IPS-20b (cell line): ENCODE measurements around the gene VWDE.
"Not testable (repeated sequence)": the region's sequence is repeated elsewhere in the genome, so short reads cannot be mapped to it uniquely, and the experiment has no call there.

Experiments
- H3K27ac ChIP-seq: one replicate; pipeline ENCODE4 v1.5.1; 2013; ENCODE audit warnings: low read length
- H3K27me3 ChIP-seq: 2 replicates; pipeline ENCODE4 v1.6.1; 2013; ENCODE audit warnings: mild to moderate bottlenecking, low read length, inconsistent platforms; ENCODE audit not compliant: insufficient read depth
- H3K36me3 ChIP-seq: 2 replicates; pipeline ENCODE4 v1.6.1; 2013; ENCODE audit warnings: low read depth, mild to moderate bottlenecking, inconsistent platforms, low read length, moderate library complexity; ENCODE audit not compliant: insufficient read depth
- H3K4me1 ChIP-seq: 2 replicates; pipeline ENCODE4 v1.6.1; 2013; ENCODE audit warnings: mild to moderate bottlenecking, control low read depth, inconsistent platforms, low read length, moderate library complexity; ENCODE audit not compliant: insufficient read depth
- H3K4me3 ChIP-seq: 2 replicates; pipeline ENCODE4 v1.5.1; 2013; ENCODE audit warnings: mild to moderate bottlenecking, low read length, inconsistent platforms
- H3K9ac ChIP-seq: 2 replicates; pipeline ENCODE4 v1.6.1; 2013; ENCODE audit warnings: low read depth, mild to moderate bottlenecking, inconsistent platforms, low read length, moderate library complexity
- H3K9me3 ChIP-seq: 2 replicates; pipeline ENCODE4 v1.6.1; 2013; ENCODE audit warnings: mild to moderate bottlenecking, low read depth, low read length, inconsistent platforms; ENCODE audit not compliant: insufficient read depth

VWDE gene

DNA sequence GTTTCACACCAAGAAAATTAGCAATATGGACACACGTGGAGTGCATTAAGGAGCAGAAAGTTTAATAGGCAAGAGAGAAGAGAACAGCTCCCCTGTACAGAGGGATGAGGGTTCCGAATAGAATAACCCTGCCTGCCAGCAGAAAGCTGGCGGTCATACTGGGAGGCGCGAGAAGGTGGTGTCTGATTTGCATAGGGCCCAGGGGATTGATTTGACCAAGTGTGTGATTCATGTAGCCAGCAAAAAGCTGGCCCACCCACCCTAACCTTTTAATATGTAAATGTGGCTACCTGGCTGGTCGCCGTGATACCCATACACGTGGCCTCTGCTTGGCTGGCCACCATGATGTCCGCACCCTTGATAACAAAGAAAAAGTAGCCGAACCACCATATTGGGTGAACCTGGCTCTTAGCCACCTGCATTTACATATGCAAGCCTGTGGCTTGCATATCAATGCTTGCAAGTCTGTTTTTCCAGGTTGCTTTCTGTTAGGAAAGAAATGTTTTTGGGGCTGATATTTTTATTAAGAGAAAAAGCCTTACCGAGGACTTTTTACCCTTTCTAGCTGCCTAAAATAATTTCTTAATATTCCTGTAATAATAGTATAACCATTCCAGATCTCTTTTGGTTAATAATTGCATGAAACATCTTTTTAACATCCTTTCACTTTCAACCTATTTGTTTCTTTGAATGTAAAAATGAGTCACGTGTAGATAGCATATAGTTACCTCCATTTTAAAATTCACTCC lies 20.5 kb upstream of the VWDE start:
- H3K9me3 ChIP-seq, result peaks cover 15% of the 10 kb centered on the region; the same call in 1 of the 2 replicates
- peak overlapping the region; percentile 53 for H3K4me3 ChIP-seq
- peak overlapping the region; percentile 92 for H3K27ac ChIP-seq
- no peaks in the 10 kb centered on the region for H3K27me3 ChIP-seq
- H3K9ac ChIP-seq, result peak overlapping the region; percentile 85
- H3K4me1 ChIP-seq, result peaks cover 30% of the 10 kb centered on the region; the same call in 1 of the 2 replicates
- H3K36me3 ChIP-seq, result no peaks in the 10 kb centered on the region

DNA sequence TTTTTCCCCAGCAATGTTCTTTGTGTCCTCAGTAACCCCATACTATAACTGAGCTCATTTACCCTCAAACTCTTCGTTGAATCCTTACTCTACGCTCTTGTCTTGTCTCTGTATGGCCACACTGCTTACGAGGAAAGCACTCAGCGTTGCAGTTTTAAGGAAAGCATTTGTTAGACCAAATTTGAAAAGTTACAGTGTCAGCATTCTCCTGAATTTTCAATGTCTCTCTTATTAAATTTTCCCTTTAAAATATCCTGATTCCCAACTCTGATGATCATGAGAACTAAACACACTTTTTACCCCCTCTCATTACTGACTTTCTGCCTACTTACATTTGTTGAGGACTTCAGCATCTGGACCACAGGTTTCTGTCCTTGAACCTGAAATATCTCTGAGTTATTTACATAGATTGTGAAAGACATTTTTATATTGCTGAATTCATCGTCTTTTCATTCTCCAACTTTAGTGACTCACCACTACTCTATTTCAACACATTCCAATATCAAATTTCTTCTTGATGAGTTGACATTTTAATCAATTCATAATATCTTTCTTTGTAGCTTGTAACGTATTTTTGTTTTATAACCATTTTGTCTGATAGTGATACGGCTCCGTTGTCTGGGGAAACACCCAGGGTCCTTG lies 19.8 kb upstream of the VWDE start:
- no peaks in the 10 kb centered on the region for H3K36me3 ChIP-seq
- peak overlapping the region; percentile 85 for H3K9ac ChIP-seq
- peaks cover 15% of the 10 kb centered on the region; the same call in 1 of the 2 replicates for H3K9me3 ChIP-seq
- H3K27ac ChIP-seq, result peak overlapping the region; percentile 92
- peak overlapping the region; percentile 53 for H3K4me3 ChIP-seq
- H3K4me1 ChIP-seq, result peaks cover 30% of the 10 kb centered on the region; the same call in 1 of the 2 replicates
- no peaks in the 10 kb centered on the region for H3K27me3 ChIP-seq

DNA sequence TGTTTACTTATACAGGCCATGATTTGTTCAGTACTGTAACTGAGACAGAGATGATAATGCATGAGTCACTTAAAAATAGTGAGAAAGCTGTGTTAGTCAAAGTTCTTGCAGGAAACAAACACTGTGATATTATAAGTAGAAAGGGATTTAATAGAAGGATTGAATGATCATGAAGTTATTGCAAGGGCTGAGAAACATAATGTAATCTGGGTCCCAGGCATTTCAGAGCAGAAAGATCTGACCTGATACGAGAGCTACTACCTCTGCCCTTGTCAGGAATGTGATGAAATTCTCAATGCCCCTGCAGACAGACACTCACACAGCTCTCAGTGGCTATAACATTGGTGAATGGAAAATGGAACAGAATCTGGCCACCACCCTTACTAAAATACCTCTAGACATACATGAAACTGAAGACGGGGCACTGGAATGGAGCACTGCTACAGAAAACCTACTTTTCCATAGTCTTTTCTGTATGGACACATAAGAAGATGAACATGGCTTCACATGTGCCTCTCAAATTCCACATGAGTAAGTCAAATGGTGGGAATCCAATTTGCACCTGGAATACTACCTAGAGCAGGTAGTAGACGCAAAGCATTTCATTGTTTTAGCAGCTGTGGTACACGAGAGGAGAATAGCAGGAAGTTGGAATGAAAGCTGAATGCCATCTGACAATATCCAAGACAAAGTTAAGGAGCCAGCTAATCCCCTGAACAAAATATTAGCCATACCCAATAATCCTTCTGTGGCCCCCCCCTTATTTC lies 19.1 kb upstream of the VWDE start:
- H3K9ac ChIP-seq, result peak overlapping the region; percentile 85; the same call in 1 of the 2 replicates
- peak overlapping the region; percentile 92 for H3K27ac ChIP-seq
- H3K9me3 ChIP-seq, result peaks cover 15% of the 10 kb centered on the region; the same call in 1 of the 2 replicates
- H3K36me3 ChIP-seq, result no peaks in the 10 kb centered on the region
- peaks cover 30% of the 10 kb centered on the region; the same call in 1 of the 2 replicates for H3K4me1 ChIP-seq
- no peaks in the 10 kb centered on the region for H3K27me3 ChIP-seq
- peak overlapping the region; percentile 53; the same call in 1 of the 2 replicates for H3K4me3 ChIP-seq

DNA sequence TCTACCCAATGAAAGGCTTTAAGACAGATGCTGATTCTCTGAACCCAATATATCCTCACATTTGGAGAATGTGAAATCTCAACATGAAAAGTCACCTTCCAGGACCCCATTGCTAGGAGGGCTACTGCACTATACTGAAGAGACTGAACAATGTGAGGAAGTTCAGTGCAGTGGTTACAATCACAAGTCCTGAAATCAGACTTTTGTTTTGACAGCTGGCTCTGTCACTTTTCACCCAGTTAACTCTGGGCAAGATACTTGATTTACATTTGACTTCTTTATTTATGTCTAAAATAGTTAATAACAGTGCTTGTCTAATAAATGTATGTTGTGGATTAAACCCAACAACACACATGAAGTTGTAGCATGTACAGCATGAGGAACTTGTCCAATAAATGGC lies 14.8 kb upstream of the VWDE start:
- Histone ChIP-seq H3K36me3 (no peaks in the 10 kb centered on the region), H3K27ac (no peak overlapping the region), H3K4me1 (peaks cover 16% of the 10 kb centered on the region; the same call in 1 of the 2 replicates), H3K27me3 (no peaks in the 10 kb centered on the region), H3K9me3 (no peaks in the 10 kb centered on the region), H3K4me3 (no peak overlapping the region), H3K9ac (no peak overlapping the region)

DNA sequence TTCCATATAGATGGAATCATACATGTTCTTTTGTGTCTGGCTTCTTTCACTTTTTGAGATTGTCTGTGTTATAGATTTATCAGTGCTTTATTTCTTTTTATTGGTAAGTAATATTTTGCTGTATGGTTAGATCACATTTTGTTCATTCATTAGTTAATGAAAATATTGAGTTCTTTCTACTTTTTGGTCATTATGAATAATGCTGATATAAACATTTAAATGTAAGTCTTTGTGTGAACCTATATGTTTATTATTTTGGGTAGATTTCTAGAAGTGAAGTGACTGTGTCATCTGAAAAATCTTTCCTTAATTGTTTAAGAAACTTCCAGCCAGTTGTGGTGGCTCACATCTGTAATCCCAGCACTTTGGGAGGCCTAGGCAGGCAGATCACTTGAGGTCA lies 11.4 kb upstream of the VWDE start:
- no peaks in the 10 kb centered on the region; the same call in 1 of the 2 replicates for H3K4me1 ChIP-seq
- no peaks in the 10 kb centered on the region for H3K36me3 ChIP-seq

DNA sequence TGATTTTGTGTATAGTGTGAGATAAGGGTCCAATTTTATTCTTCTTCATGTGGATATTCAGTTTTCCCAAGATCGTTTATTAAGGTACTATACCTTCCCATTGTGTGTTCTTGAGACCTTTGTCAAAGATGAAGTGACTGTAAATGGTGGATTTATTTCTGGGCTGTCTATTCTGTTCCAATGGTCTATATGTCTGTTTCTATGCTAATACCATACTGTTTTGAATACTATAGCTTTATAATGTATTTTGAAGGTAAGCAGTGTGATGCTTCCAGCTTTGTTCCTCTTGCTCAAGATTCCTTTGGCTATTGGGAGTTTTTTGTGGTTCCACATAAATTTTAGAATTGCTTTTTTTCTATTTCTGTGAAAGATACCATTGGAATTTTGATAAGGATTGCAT lies 8.7 kb upstream of the VWDE start:
- Histone ChIP-seq H3K27me3 (no peaks in the 10 kb centered on the region), H3K27ac (no peak overlapping the region), H3K4me3 (no peak overlapping the region), H3K36me3 (no peaks in the 10 kb centered on the region), H3K9ac (no peak overlapping the region), H3K4me1 (no peaks in the 10 kb centered on the region; the same call in 1 of the 2 replicates), H3K9me3 (no peaks in the 10 kb centered on the region)

More for the DNA sequence above, 11.4 kb upstream of the VWDE start:
- no peaks in the 10 kb centered on the region for H3K27me3 ChIP-seq
- H3K9me3 ChIP-seq, result no peaks in the 10 kb centered on the region
- H3K4me3 ChIP-seq, result no peak overlapping the region
- no peak overlapping the region for H3K9ac ChIP-seq
- H3K27ac ChIP-seq, result no peak overlapping the region

DNA sequence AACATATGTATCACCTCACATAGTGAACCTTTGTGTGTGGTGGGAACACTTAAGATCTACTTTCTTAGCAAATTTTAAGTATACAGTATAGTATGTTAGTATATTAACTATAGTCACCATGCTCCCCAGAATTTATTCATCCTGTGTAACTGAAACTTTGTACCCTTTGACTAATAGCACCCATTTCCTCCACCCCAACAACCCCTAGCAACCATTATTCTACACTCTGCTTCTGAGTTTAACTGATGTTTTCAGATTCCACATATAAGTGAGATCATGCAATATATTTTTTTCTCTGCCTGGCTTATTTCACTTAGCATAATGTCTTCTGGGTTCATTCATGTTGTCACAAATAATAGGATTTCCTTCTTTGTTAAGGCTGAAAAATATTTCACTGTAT lies 6.9 kb upstream of the VWDE start:
- H3K27ac ChIP-seq, result no peak overlapping the region
- no peaks in the 10 kb centered on the region for H3K9me3 ChIP-seq
- H3K36me3 ChIP-seq, result no peaks in the 10 kb centered on the region
- H3K4me3 ChIP-seq, result no peak overlapping the region
- H3K27me3 ChIP-seq, result no peaks in the 10 kb centered on the region
- no peak overlapping the region for H3K9ac ChIP-seq
- no peaks in the 10 kb centered on the region; the same call in 1 of the 2 replicates for H3K4me1 ChIP-seq

DNA sequence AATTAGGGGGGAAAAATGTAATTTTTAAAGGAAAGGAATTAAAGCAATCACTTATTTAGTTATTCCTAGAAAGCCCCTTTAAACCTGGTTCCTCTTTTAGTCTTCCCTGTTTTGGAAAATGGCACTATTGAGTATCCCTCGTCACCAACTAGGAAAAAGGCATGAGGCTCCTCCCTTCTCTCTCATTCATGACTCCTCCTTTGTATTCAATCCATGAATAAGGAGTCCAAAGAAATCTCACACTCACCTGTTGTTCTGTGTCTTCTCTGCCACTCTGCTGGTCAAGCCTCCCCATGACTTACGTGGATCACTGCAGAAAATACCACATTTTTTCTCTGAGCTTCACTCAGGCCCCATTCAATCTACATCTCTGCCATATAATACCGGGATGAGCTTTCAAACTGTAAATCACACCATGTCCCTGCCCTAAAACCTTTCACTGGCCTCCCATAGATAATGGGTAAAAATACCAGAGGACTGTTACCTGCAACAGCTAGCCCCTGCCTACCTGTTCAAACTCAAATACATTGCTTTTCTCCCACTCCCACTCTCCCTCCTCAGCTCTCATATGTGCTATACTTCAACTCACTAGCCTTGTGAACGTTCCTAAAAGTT lies 5.5 kb upstream of the VWDE start:
- H3K9ac ChIP-seq, result no peak overlapping the region
- no peak overlapping the region for H3K27ac ChIP-seq
- H3K36me3 ChIP-seq, result no peaks in the 10 kb centered on the region
- no peaks in the 10 kb centered on the region for H3K9me3 ChIP-seq
- no peaks in the 10 kb centered on the region; the same call in 1 of the 2 replicates for H3K4me1 ChIP-seq
- no peak overlapping the region for H3K4me3 ChIP-seq
- peaks cover 6% of the 10 kb centered on the region; the same call in 1 of the 2 replicates for H3K27me3 ChIP-seq

DNA sequence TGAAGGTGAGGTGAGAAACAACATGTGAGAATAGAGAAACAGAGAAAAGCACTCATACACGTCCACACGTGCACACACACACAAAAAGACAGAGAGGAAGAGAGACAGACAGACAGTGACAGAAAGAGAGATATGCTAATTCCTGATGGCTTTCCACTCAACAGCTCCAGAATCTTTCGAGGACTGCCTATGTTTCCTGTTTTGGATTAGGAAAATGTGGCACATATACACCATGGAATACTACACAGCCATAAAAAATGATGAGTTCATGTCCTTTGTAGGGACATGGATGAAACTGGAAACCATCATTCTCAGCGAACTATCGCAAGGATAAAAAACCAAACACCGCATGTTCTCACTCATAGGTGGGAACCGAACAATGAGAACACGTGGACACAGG lies 4.0 kb upstream of the VWDE start:
- not testable (repeated sequence) for H3K27ac ChIP-seq

DNA sequence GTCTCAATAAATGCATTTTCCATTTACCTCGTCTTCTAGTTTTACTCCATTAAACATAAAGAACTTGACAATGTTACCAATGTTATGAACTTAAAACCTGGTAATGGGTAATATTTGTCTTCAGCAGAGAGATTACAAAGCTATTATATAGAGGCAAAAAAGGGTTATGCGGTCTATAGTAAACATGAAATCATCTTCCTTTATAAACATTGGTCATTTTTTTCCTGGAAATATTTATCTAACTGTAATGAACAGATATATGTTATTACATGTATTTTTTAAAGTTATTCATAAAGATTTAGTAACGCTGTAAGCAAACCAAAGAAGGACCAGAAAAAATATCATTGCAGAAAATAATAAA lies 1.3 kb downstream of the VWDE start:
- Histone ChIP-seq H3K36me3 (peaks cover 7% of the 10 kb centered on the region; the same call in 1 of the 2 replicates), H3K9me3 (peaks cover 13% of the 10 kb centered on the region), H3K27ac (no peak overlapping the region), H3K9ac (peak overlapping the region; percentile 85; the same call in 1 of the 2 replicates), H3K4me3 (peak overlapping the region; percentile 86), H3K27me3 (peaks cover 17% of the 10 kb centered on the region; the same call in 1 of the 2 replicates), H3K4me1 (peaks cover 2% of the 10 kb centered on the region; the same call in 1 of the 2 replicates)

More for the DNA sequence above, 4.0 kb upstream of the VWDE start:
- peaks cover 16% of the 10 kb centered on the region; the same call in 1 of the 2 replicates for H3K27me3 ChIP-seq
- H3K9me3 ChIP-seq, H3K9ac ChIP-seq, H3K36me3 ChIP-seq, H3K4me1 ChIP-seq, H3K4me3 ChIP-seq: not testable (repeated sequence)
